Progenitor cell of endocrine pancreas (in vitro differentiated cells): ENCODE results near the gene TBC1D3L. TPM values are rescaled to one million over a fixed set of nuclear protein-coding genes. Genes with fewer than 3 reads are reported as not detected.
"Not testable (repeated sequence)": the region's sequence is repeated elsewhere in the genome, so short reads cannot be mapped to it uniquely, and the experiment has no call there.

ENCODE experiments used
- DNase-seq: peaks from one replicate; pipeline ENCODE4 v3.0.0; 2021; ENCODE audit warnings: low spot score; ENCODE audit not compliant: unreplicated experiment
- H3K27ac Mint-ChIP-seq: 2 replicates; pipeline ENCODE4 v1.8.0; 2021; ENCODE audit warnings: mild to moderate bottlenecking, moderate library complexity, mixed read lengths
- H3K27me3 Mint-ChIP-seq: 2 replicates; pipeline ENCODE4 v1.8.0; 2021; ENCODE audit warnings: mixed read lengths
- H3K36me3 Mint-ChIP-seq: 2 replicates; pipeline ENCODE4 v1.8.0; 2022; ENCODE audit warnings: mixed read lengths; ENCODE audit not compliant: insufficient read depth
- H3K4me1 Mint-ChIP-seq: 2 replicates; pipeline ENCODE4 v1.8.0; 2021; ENCODE audit warnings: low read depth, mixed read lengths
- H3K4me3 Mint-ChIP-seq: 2 replicates; pipeline ENCODE4 v1.8.0; 2021; ENCODE audit warnings: low read depth, mild to moderate bottlenecking, moderate library complexity, mixed read lengths
- H3K9me3 Mint-ChIP-seq: 2 replicates; pipeline ENCODE4 v1.8.0; 2021; ENCODE audit warnings: low read depth, mixed read lengths
- long read RNA-seq: library from polyadenylated mRNA; unstranded; transcript quantifications from one replicate; pipeline ENCODE4 v2.0.0, GENCODE V29; 2020
- total RNA-seq: library from RNA; stranded (reverse); gene quantifications from 2 replicates; pipeline ENCODE4 v1.2.1, GENCODE V29; 2021

Gene TBC1D3L
- total RNA-seq: 58.5 and 61.8 TPM in 2 replicates
- long read RNA-seq, partial matches to known transcripts: 7 of 11 reads
- long read RNA-seq, other reads (novel, unspliced or antisense): 2 of 11 reads

GRCh38 chr17:37988960-37989359 is at the start of gene TBC1D3L:
TBC1D3L (minus strand) TSS chr17:37989060; CDS start chr17:37987520, 1,540 bp downstream.
- DNase-seq, H3K4me1 Mint-ChIP-seq, H3K27me3 Mint-ChIP-seq, H3K4me3 Mint-ChIP-seq, H3K27ac Mint-ChIP-seq, H3K9me3 Mint-ChIP-seq, H3K36me3 Mint-ChIP-seq: not testable (repeated sequence)

- H3K36me3 Mint-ChIP-seq, H3K27ac Mint-ChIP-seq: not testable (repeated sequence)
Measured at GRCh38 chr17:38003676-38004075, 14.8 kb upstream of the TBC1D3L start, which contains the start of gene TBC1D3D. TBC1D3D (plus strand) TSS chr17:38003976; CDS start chr17:38005561, 1,585 bp downstream.

More at GRCh38 chr17:38003676-38004075, 14.8 kb upstream of the TBC1D3L start, which contains the start of gene TBC1D3D:
- not testable (repeated sequence) for H3K4me3 Mint-ChIP-seq, DNase-seq, H3K27me3 Mint-ChIP-seq, H3K9me3 Mint-ChIP-seq, H3K4me1 Mint-ChIP-seq

Other genes starting within 250 kb of the TBC1D3L start
- gene HNF1B, start 244.0 kb downstream of the TBC1D3L start, total RNA-seq: 96.9 and 99.1 TPM in 2 replicates
- gene TBC1D3K, start 64.6 kb downstream of the TBC1D3L start, total RNA-seq: not detected in 2 replicates
- gene TBC1D3D, start 14.9 kb upstream of the TBC1D3L start, total RNA-seq: 0.60 and 1.2 TPM in 2 replicates
- not detected in 2 replicates for gene TBC1D3C, start 79.6 kb upstream of the TBC1D3L start, total RNA-seq
- gene TBC1D3E, start 138.9 kb upstream of the TBC1D3L start, total RNA-seq: 0.14 TPM in 1 of 2 replicates, not detected in the other
- gene TBC1D3, start 203.5 kb upstream of the TBC1D3L start, total RNA-seq: not detected in 2 replicates